IMR-90 (cell line): ENCODE results near the gene UTY. TPM values are rescaled to one million over a fixed set of nuclear protein-coding genes. Genes with fewer than 3 reads are reported as not detected.

Source experiments
- ATAC-seq: fragments of 200-7000 bp; cut with Tn5 transposase; 2 replicates; pipeline ENCODE4 v1.9.1; 2020; ENCODE audit warnings: low read depth, mild to moderate bottlenecking, moderate library complexity
- BruUV-seq: library from RNA; stranded (reverse); fragments of 400-500 nt; replicated peaks from 2 replicates; lab custom pipeline; 2021; lab: Mats Ljungman, UMichigan
- CTCF ChIA-PET: fragments of 300-600 bp; formaldehyde crosslinking; extraction: SDS; loops from one replicate; lab custom pipeline; 2021; ENCODE audit warnings: antibody characterized with exemption; lab: Yijun Ruan, JAX
- POLR2A ChIA-PET: fragments of 300-600 bp; sonication (Branson Sonifier 250); formaldehyde crosslinking; loops from one replicate; lab custom pipeline; 2022; ENCODE audit warnings: antibody characterized with exemption; ENCODE audit not compliant: unreplicated experiment; lab: Charles Lee
- DNase-seq: peaks from one replicate; pipeline ENCODE4 v3.0.0; 2013
- H2AFZ ChIP-seq: replicated peaks from 2 replicates; pipeline ENCODE3; 2013; ENCODE audit warnings: low read length, mild to moderate bottlenecking; ENCODE audit not compliant: poor library complexity
- H2AK5ac ChIP-seq: 2 replicates; pipeline ENCODE4 v1.6.1; 2013; ENCODE audit warnings: low read depth, low read length, inconsistent platforms
- H2AK9ac ChIP-seq: replicated peaks from 2 replicates; pipeline ENCODE3; 2013; ENCODE audit warnings: mild to moderate bottlenecking, low read depth, low read length, moderate library complexity; ENCODE audit not compliant: poor library complexity
- H2BK120ac ChIP-seq: 2 replicates; pipeline ENCODE4 v1.6.1; 2013; ENCODE audit warnings: low read depth, low read length, inconsistent platforms
- H2BK15ac ChIP-seq: 3 replicates; pipeline ENCODE4 v1.6.1; 2013; ENCODE audit warnings: low read depth, low read length, inconsistent platforms
- H2BK20ac ChIP-seq: 2 replicates; pipeline ENCODE4 v1.6.1; 2013; ENCODE audit warnings: low read depth, mild to moderate bottlenecking, inconsistent platforms, low read length, moderate library complexity
- H2BK5ac ChIP-seq: 2 replicates; pipeline ENCODE4 v1.6.1; 2013; ENCODE audit warnings: mild to moderate bottlenecking, low read depth, low read length, inconsistent platforms; ENCODE audit not compliant: poor library complexity, severe bottlenecking
- H3K14ac ChIP-seq: replicated peaks from 2 replicates; pipeline ENCODE4 v1.6.1; 2013; ENCODE audit warnings: low read depth, low read length, inconsistent platforms
- H3K18ac ChIP-seq: 2 replicates; pipeline ENCODE4 v1.6.1; 2013; ENCODE audit warnings: low read depth, low read length, control low read depth
- H3K23ac ChIP-seq: 2 replicates; pipeline ENCODE4 v1.6.1; 2013; ENCODE audit warnings: low read depth, low read length, inconsistent platforms
- H3K27ac ChIP-seq: 2 replicates; pipeline ENCODE4 v1.5.1; 2013; ENCODE audit warnings: mild to moderate bottlenecking, control low read depth, low read length; ENCODE audit not compliant: insufficient read depth
- H3K27me3 ChIP-seq: 2 replicates; pipeline ENCODE4 v1.6.1; 2013; ENCODE audit warnings: low read length; ENCODE audit not compliant: control insufficient read depth, insufficient read depth
- H3K36me3 ChIP-seq: 2 replicates; pipeline ENCODE4 v1.6.1; 2013; ENCODE audit warnings: low read length, mixed read lengths; ENCODE audit not compliant: control insufficient read depth, insufficient read depth
- H3K4ac ChIP-seq: 2 replicates; pipeline ENCODE4 v1.6.1; 2013; ENCODE audit warnings: low read depth, low read length, inconsistent platforms
- H3K4me1 ChIP-seq: 2 replicates; pipeline ENCODE4 v1.6.1; 2013; ENCODE audit warnings: low read length, mixed read lengths; ENCODE audit not compliant: control insufficient read depth, insufficient read depth
- H3K4me2 ChIP-seq: 2 replicates; pipeline ENCODE4 v1.6.1; 2013; ENCODE audit warnings: low read depth, mild to moderate bottlenecking, control low read depth, low read length, moderate library complexity
- H3K4me3 ChIP-seq: 2 replicates; pipeline ENCODE4 v1.5.1; 2013; ENCODE audit warnings: low read depth, mild to moderate bottlenecking, control low read depth, low read length, moderate library complexity; ENCODE audit not compliant: insufficient read depth
- H3K56ac ChIP-seq: 2 replicates; pipeline ENCODE4 v1.6.1; 2013; ENCODE audit warnings: low read length, inconsistent platforms; ENCODE audit not compliant: insufficient read depth; ENCODE audit errors: extremely low read depth
- H3K79me1 ChIP-seq, 2 experiments: 2 replicates each; pipeline ENCODE4 v1.6.1; 2013; ENCODE audit warnings: low read length in 2 of 2, inconsistent platforms in 1 of 2, low read depth in 1 of 2
- H3K9ac ChIP-seq: 2 replicates; pipeline ENCODE4 v1.6.1; 2013; ENCODE audit warnings: low read depth, low read length, control low read depth
- H3K9me1 ChIP-seq: 2 replicates; pipeline ENCODE4 v1.6.1; 2013; ENCODE audit warnings: low read length, inconsistent platforms; ENCODE audit not compliant: insufficient read depth
- H3K9me3 ChIP-seq: 2 replicates; pipeline ENCODE4 v1.6.1; 2013; ENCODE audit warnings: low read length; ENCODE audit not compliant: control insufficient read depth, insufficient read depth
- H4K20me1 ChIP-seq: 2 replicates; pipeline ENCODE4 v1.6.1; 2013; ENCODE audit warnings: low read length, inconsistent platforms; ENCODE audit not compliant: insufficient read depth
- H4K5ac ChIP-seq: 2 replicates; pipeline ENCODE4 v1.6.1; 2013; ENCODE audit warnings: mild to moderate bottlenecking, low read depth, low read length, control low read depth
- H4K8ac ChIP-seq, 2 experiments: 2 replicates each; pipeline ENCODE4 v1.6.1; 2013; ENCODE audit warnings: low read depth in 2 of 2, low read length in 2 of 2, control low read depth in 1 of 2, inconsistent platforms in 1 of 2
- H4K91ac ChIP-seq: 2 replicates; pipeline ENCODE4 v1.6.1; 2013; ENCODE audit warnings: low read depth, low read length, inconsistent platforms; ENCODE audit not compliant: insufficient read depth
- RCOR1 ChIP-seq: IDR thresholded peaks from 2 replicates; pipeline ENCODE4 v1.6.1; 2012; ENCODE audit warnings: mild to moderate bottlenecking, low read length, improper control_type of control experiment; ENCODE audit not compliant: insufficient replicate concordance
- WGBS, 2 experiments: methylation state at CpG; one replicate each; pipeline versions ENCODE4 v1.1.5 to v1.1.7; 2013; ENCODE audit warnings: missing lambda C conversion rate in 2 of 2; ENCODE audit not compliant: insufficient read length in 1 of 2; ENCODE audit errors: extremely low coverage in 2 of 2; 5-methylcytosine and 5-hydroxymethylcytosine counted together
- dilution Hi-C: fragments of 300-500 bp; cut with HindIII; formaldehyde crosslinking; loops from one replicate; pipeline ENCODE4 v1.14.3; 2018; ENCODE audit warnings: low sequenced_read_pairs; ENCODE audit not compliant: unreplicated experiment
- in situ Hi-C: fragments of 300-500 bp; cut with MboI; formaldehyde crosslinking; loops from 3 replicates; pipeline ENCODE4 v1.14.3; 2019; ENCODE audit warnings: low sequenced_read_pairs, inconsistent platforms, mixed read lengths
- intact Hi-C: fragments of 100-400 bp; cut with micrococcal nuclease; formaldehyde crosslinking; loops from 2 replicates; pipeline ENCODE4 v1.10.0; 2022
- polyA plus RNA-seq, 3 experiments: library from polyadenylated mRNA; depleted of rRNA; stranded (reverse); fragments of >200 nt; gene quantifications; 2 replicates each; pipeline ENCODE4 v1.2.3, GENCODE V29; 2012; ENCODE audit warnings: low replicate concordance in 1 of 3
- total RNA-seq: library from RNA; depleted of rRNA; stranded (reverse); fragments of >200 nt; gene quantifications from 2 replicates; pipeline ENCODE4 v1.2.3, GENCODE V29; 2012
- TF ChIP-seq, protein P1 (sequence below): fragments of 150-350 bp; IDR thresholded peaks from 2 replicates; pipeline ENCODE4 v1.6.1; 2016; ENCODE audit warnings: low read depth, mild to moderate bottlenecking, low read length, moderate library complexity, borderline replicate concordance

Gene UTY
- total and polyA plus RNA-seq, 2 of the 4 experiments (the other 2 are of a cell fraction) = not detected

GRCh38 chrY:13333791-13334190 is 146.0 kb downstream of the UTY start:
- H3K18ac ChIP-seq = no peak overlapping the region
- H3K14ac ChIP-seq = no peak overlapping the region
- no peak for ATAC-seq
- intact Hi-C loops (no loop called here), dilution Hi-C loops (no loop called here), in situ Hi-C loops (no loop called here)
- no peaks in the 10 kb centered on the region for H3K9me1 ChIP-seq
- no peak overlapping the region for H2BK5ac ChIP-seq
- no peak overlapping the region for H3K9ac ChIP-seq
- no peak overlapping the region for H2BK20ac ChIP-seq
- H2AK5ac ChIP-seq = no peak overlapping the region
- no peaks in the 10 kb centered on the region for H4K20me1 ChIP-seq
- no peak overlapping the region for H4K5ac ChIP-seq
- POLR2A ChIA-PET = no interaction called here
- TF ChIP-seq, protein P1, sequence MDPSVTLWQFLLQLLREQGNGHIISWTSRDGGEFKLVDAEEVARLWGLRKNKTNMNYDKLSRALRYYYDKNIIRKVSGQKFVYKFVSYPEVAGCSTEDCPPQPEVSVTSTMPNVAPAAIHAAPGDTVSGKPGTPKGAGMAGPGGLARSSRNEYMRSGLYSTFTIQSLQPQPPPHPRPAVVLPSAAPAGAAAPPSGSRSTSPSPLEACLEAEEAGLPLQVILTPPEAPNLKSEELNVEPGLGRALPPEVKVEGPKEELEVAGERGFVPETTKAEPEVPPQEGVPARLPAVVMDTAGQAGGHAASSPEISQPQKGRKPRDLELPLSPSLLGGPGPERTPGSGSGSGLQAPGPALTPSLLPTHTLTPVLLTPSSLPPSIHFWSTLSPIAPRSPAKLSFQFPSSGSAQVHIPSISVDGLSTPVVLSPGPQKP = no peak
- TF ChIP-seq RCOR1 = no peak
- no CpG with 5 or more reads among the region's 5 CpGs for WGBS, 2 experiments
- H3K9me3 ChIP-seq = no peaks in the 10 kb centered on the region
- H3K4me1 ChIP-seq = no peaks in the 10 kb centered on the region
- no peak overlapping the region for H2AK9ac ChIP-seq
- no peak overlapping the region for H4K8ac ChIP-seq
- H3K27ac ChIP-seq = no peak overlapping the region
- no peak overlapping the region for H2AFZ ChIP-seq
- H3K79me1 ChIP-seq = no peaks in the 10 kb centered on the region
- no peak overlapping the region for H3K23ac ChIP-seq
- no peak overlapping the region for H3K4me2 ChIP-seq
- BruUV-seq = no TSS peak
- H2BK15ac ChIP-seq = no peak overlapping the region
- no peak overlapping the region for H3K56ac ChIP-seq
- no peak overlapping the region for H3K4me3 ChIP-seq
- no peak overlapping the region for H2BK120ac ChIP-seq
- H4K91ac ChIP-seq = no peak overlapping the region
- H3K27me3 ChIP-seq = no peaks in the 10 kb centered on the region
- CTCF ChIA-PET = no interaction called here
- no peak overlapping the region for H3K4ac ChIP-seq
- no peak for DNase-seq
- no peaks in the 10 kb centered on the region for H3K36me3 ChIP-seq
